CD4-positive, alpha-beta T cell (primary cell): ENCODE results near the gene SPACA1. TPM values are rescaled to one million over a fixed set of nuclear protein-coding genes. Genes with fewer than 3 reads are reported as not detected.
A peak's percentile ranks its signal among the peaks of the same experiment; 100 is the strongest.
"Not testable (repeated sequence)": the region's sequence is repeated elsewhere in the genome, so short reads cannot be mapped to it uniquely, and the experiment has no call there.

Source experiments
- ATAC-seq: fragments of 200-7000 bp; cut with Tn5 transposase; one replicate; pipeline ENCODE4 v1.10.0; 2022; ENCODE audit warnings: mild to moderate bottlenecking; ENCODE audit not compliant: poor library complexity
- CTCF ChIA-PET: fragments of 350-600 bp; sonication (Branson Sonifier 250); formaldehyde crosslinking; loops from one replicate; lab custom pipeline; 2021; ENCODE audit warnings: antibody characterized with exemption, inconsistent platforms; lab: Charles Lee
- POLR2A ChIA-PET: fragments of 350-600 bp; sonication (Branson Sonifier 250); formaldehyde crosslinking; loops from one replicate; lab custom pipeline; 2021; ENCODE audit warnings: antibody characterized with exemption, inconsistent platforms; lab: Charles Lee
- DNase-seq, 14 experiments: peaks; one replicate each; pipeline ENCODE4 v3.0.0-alpha.2; 2013 to 2020; ENCODE audit warnings: mixed read lengths in 2 of 14
- H3K27ac ChIP-seq, 2 donors: one replicate each; pipeline versions ENCODE4 v1.5.1 to v1.7.0; 2013; ENCODE audit warnings: low read length in 2 of 2, low read depth in 1 of 2, mild to moderate bottlenecking in 1 of 2
- H3K27me3 ChIP-seq, 2 experiments: 1 replicate in 1 of 2; 2 replicates in 1 of 2; pipeline versions ENCODE4 v1.6.1 to v1.7.0; 2013; ENCODE audit warnings: low read length in 2 of 2, control low read depth in 1 of 2, mild to moderate bottlenecking in 1 of 2, moderate library complexity in 1 of 2; ENCODE audit not compliant: insufficient read depth in 2 of 2, control insufficient read depth in 1 of 2
- H3K36me3 ChIP-seq: one replicate; pipeline ENCODE4 v1.6.1; 2013; ENCODE audit warnings: low read length, control low read depth; ENCODE audit not compliant: insufficient read depth
- H3K4me1 ChIP-seq: one replicate; pipeline ENCODE4 v1.6.1; 2013; ENCODE audit warnings: low read length, control low read depth; ENCODE audit not compliant: insufficient read depth
- H3K4me3 ChIP-seq: one replicate; pipeline ENCODE4 v1.5.1; 2013; ENCODE audit warnings: mild to moderate bottlenecking, low read length, moderate library complexity
- H3K9me3 ChIP-seq, 2 experiments: 1 replicate in 1 of 2; 2 replicates in 1 of 2; pipeline versions ENCODE4 v1.6.1 to v1.7.0; 2013; ENCODE audit warnings: low read length in 2 of 2, mild to moderate bottlenecking in 2 of 2, control low read depth in 1 of 2, moderate library complexity in 1 of 2; ENCODE audit not compliant: control insufficient read depth in 1 of 2, insufficient read depth in 1 of 2
- H3K27ac Mint-ChIP-seq: one replicate; pipeline ENCODE4 v1.8.0; 2020; ENCODE audit warnings: mixed read lengths
- H3K27me3 Mint-ChIP-seq: one replicate; pipeline ENCODE4 v1.8.0; 2021; ENCODE audit warnings: mixed read lengths
- H3K36me3 Mint-ChIP-seq: one replicate; pipeline ENCODE4 v1.8.0; 2021; ENCODE audit warnings: low read depth, mixed read lengths
- H3K4me1 Mint-ChIP-seq: one replicate; pipeline ENCODE4 v1.8.0; 2021; ENCODE audit warnings: low read depth, mixed read lengths
- H3K4me3 Mint-ChIP-seq: one replicate; pipeline ENCODE4 v1.8.0; 2020; ENCODE audit warnings: mild to moderate bottlenecking, mixed read lengths
- H3K9me3 Mint-ChIP-seq: one replicate; pipeline ENCODE4 v1.8.0; 2020; ENCODE audit warnings: mixed read lengths
- CTCF ChIP-seq: fragments of 200-600 bp; IDR thresholded peaks from one replicate; pipeline ENCODE4 v1.8.0; 2022; ENCODE audit warnings: antibody characterized with exemption, mild to moderate bottlenecking
- intact Hi-C, 2 experiments: fragments of 100-400 bp; cut with DNase I in 1 of 2; cut with micrococcal nuclease in 1 of 2; formaldehyde crosslinking; loops; one replicate each; pipeline versions ENCODE4 v1.15.1 to v1.9.0; 2023 to 2025; cut with DNase I, micrococcal nuclease
- polyA plus RNA-seq, 2 donors: library from polyadenylated mRNA; unstranded; fragments of 120-200 nt; gene quantifications; one replicate each; pipeline ENCODE4 v1.2.1, GENCODE V29; 2013
- total RNA-seq, 174 experiments: library from RNA in 2 of 174; stranded (reverse) in 2 of 174; gene quantifications; one replicate each; pipeline ENCODE4 v1.2.3 and lab custom pipeline; 2021 to 2026

The SPACA1 gene, protein sequence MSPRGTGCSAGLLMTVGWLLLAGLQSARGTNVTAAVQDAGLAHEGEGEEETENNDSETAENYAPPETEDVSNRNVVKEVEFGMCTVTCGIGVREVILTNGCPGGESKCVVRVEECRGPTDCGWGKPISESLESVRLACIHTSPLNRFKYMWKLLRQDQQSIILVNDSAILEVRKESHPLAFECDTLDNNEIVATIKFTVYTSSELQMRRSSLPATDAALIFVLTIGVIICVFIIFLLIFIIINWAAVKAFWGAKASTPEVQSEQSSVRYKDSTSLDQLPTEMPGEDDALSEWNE
- not detected for total RNA-seq
- not detected for polyA plus RNA-seq (2013, experiment 1 of 2)
- not detected for polyA plus RNA-seq (2013, experiment 2 of 2)
- 0 to 0.07 (median 0) reads per million in 172 experiments for total RNA-seq (lab: John Stamatoyannopoulos, UW)

GRCh38 chr6:88047510-88048150, at the start of gene SPACA1:
TSS of gene SPACA1 (plus strand) at chr6:88047841. CDS start at chr6:88047906, 65 bp downstream.
- Histone ChIP-seq H3K36me3 (no peaks in the 10 kb centered on the region), H3K4me1 (no peaks in the 10 kb centered on the region), H3K27me3 (no peaks in the 10 kb centered on the region), H3K27ac (no peak within 1 kb of the TSS), H3K9me3 (peaks cover 0 to 9% of the 10 kb centered on the region in 2 experiments), H3K4me3 (no peak within 1 kb of the TSS)
- H3K27me3 Mint-ChIP-seq: peaks cover 55% of the 10 kb centered on the region
- no peaks in the 10 kb centered on the region for H3K36me3 Mint-ChIP-seq
- intact Hi-C loops: no loop called here
- peak in 1 of 14 experiments; percentile 6 for DNase-seq
- ChIA-PET CTCF (no interaction called here), POLR2A (no interaction called here)
- H3K4me1 Mint-ChIP-seq: no peaks in the 10 kb centered on the region
- H3K4me3 Mint-ChIP-seq: no peak within 1 kb of the TSS
- ATAC-seq: no peak
- no peak within 1 kb of the TSS for H3K27ac Mint-ChIP-seq
- no peak for TF ChIP-seq CTCF
- no peaks in the 10 kb centered on the region for H3K9me3 Mint-ChIP-seq

- ChIA-PET POLR2A (no interaction called here), CTCF (no interaction called here)
- Mint-ChIP-seq H3K27me3 (peaks cover 49% of the 10 kb centered on the region), H3K36me3 (no peaks in the 10 kb centered on the region), H3K27ac (no peak overlapping the region), H3K9me3 (no peaks in the 10 kb centered on the region), H3K4me3 (no peak overlapping the region), H3K4me1 (no peaks in the 10 kb centered on the region)
- no peak for TF ChIP-seq CTCF
- H3K27ac ChIP-seq: no peak overlapping the region
- no peaks in the 10 kb centered on the region for H3K36me3 ChIP-seq
- peaks cover 0 to 3% of the 10 kb centered on the region in 2 experiments for H3K27me3 ChIP-seq
- H3K4me3 ChIP-seq: no peak overlapping the region
- no peaks in the 10 kb centered on the region for H3K9me3 ChIP-seq
- H3K4me1 ChIP-seq: no peaks in the 10 kb centered on the region
- no peak for DNase-seq
- intact Hi-C loops: no loop called here
- no peak for ATAC-seq
These were observed 46.9 kb upstream of the SPACA1 start for GRCh38 chr6:88000713-88001112.

GRCh38 chr6:88001279-88001678, 46.4 kb upstream of the SPACA1 start:
- ATAC-seq, H3K36me3 ChIP-seq: not testable (repeated sequence)

More at GRCh38 chr6:88001279-88001678, 46.4 kb upstream of the SPACA1 start:
- POLR2A ChIA-PET, CTCF ChIA-PET, H3K4me3 ChIP-seq, H3K4me1 ChIP-seq, H3K9me3 ChIP-seq, H3K9me3 Mint-ChIP-seq, H3K4me1 Mint-ChIP-seq, H3K27ac Mint-ChIP-seq, H3K36me3 Mint-ChIP-seq, DNase-seq, H3K27me3 ChIP-seq, H3K4me3 Mint-ChIP-seq, intact Hi-C loops, H3K27ac ChIP-seq: not testable (repeated sequence)
- peaks cover 49% of the 10 kb centered on the region for H3K27me3 Mint-ChIP-seq
